ENCODE data around the gene SHLD1.

The SHLD1 gene

GRCh38 chr20:5848711-5849505 is 98.7 kb downstream of the SHLD1 start:
- no peak for DNase-seq (ENCODE audit: low read depth in 2 of 2)

GRCh38 chr20:5855939-5856338 is 105.7 kb downstream of the SHLD1 start:
- DNase-seq (ENCODE audit: low read depth in 2 of 2), result no peak

GRCh38 chr20:5859608-5860007 is 109.4 kb downstream of the SHLD1 start:
- DNase-seq (ENCODE audit: low read depth in 2 of 2), result no peak

- no peak for DNase-seq (ENCODE audit: low read depth in 2 of 2)
These were observed 112.5 kb downstream of the SHLD1 start for GRCh38 chr20:5862703-5863039.

- no peak for DNase-seq (ENCODE audit: low read depth in 2 of 2)
These were observed 113.0 kb downstream of the SHLD1 start for GRCh38 chr20:5863040-5863833.

- DNase-seq (ENCODE audit: low read depth in 2 of 2), result no peak
These were observed 114.2 kb downstream of the SHLD1 start for GRCh38 chr20:5864428-5864827.

- DNase-seq (ENCODE audit: low read depth in 2 of 2), result no peak
These were observed 114.8 kb downstream of the SHLD1 start for GRCh38 chr20:5864873-5865587.

- no peak for DNase-seq (ENCODE audit: low read depth in 2 of 2)
These were observed 115.4 kb downstream of the SHLD1 start for GRCh38 chr20:5865604-5866003.

GRCh38 chr20:5870568-5870981 is 120.4 kb downstream of the SHLD1 start:
- DNase-seq (ENCODE audit: low read depth in 2 of 2), result no peak

- no peak for DNase-seq (ENCODE audit: low read depth in 2 of 2)
These were observed 121.5 kb downstream of the SHLD1 start for GRCh38 chr20:5871459-5872410.

GRCh38 chr20:5877128-5877527 is 126.9 kb downstream of the SHLD1 start:
- DNase-seq (ENCODE audit: low read depth in 2 of 2), result no peak

GRCh38 chr20:5880326-5880725 is 130.1 kb downstream of the SHLD1 start:
- DNase-seq (ENCODE audit: low read depth in 2 of 2), result no peak

GRCh38 chr20:5881703-5882102 is 131.5 kb downstream of the SHLD1 start:
- no peak for DNase-seq (ENCODE audit: low read depth in 2 of 2)

- DNase-seq (ENCODE audit: low read depth in 2 of 2), result no peak
These were observed 132.0 kb downstream of the SHLD1 start for GRCh38 chr20:5882166-5882565.

- DNase-seq (ENCODE audit: low read depth in 2 of 2), result no peak
These were observed 134.5 kb downstream of the SHLD1 start for GRCh38 chr20:5884465-5885335.

- no peak for DNase-seq (ENCODE audit: low read depth in 2 of 2)
These were observed 135.7 kb downstream of the SHLD1 start for GRCh38 chr20:5885866-5886265.

- DNase-seq (ENCODE audit: low read depth in 2 of 2), result no peak
These were observed 136.6 kb downstream of the SHLD1 start for GRCh38 chr20:5886788-5887187.

GRCh38 chr20:5887386-5887785 is 137.2 kb downstream of the SHLD1 start:
- no peak for DNase-seq (ENCODE audit: low read depth in 2 of 2)

GRCh38 chr20:5888041-5888440 is 137.8 kb downstream of the SHLD1 start:
- no peak for DNase-seq (ENCODE audit: low read depth in 2 of 2)

GRCh38 chr20:5890773-5891441 is 140.7 kb downstream of the SHLD1 start:
- no peak for DNase-seq (ENCODE audit: low read depth in 2 of 2)

Measured in stimulated activated CD8-positive, alpha-beta memory T cell treated with anti-CD3 and anti-CD28 coated beads, Interleukin-2, amount 100 ng/mL, for 48 hours (primary cell).